ENCODE results near the gene CSAG2.
"Not testable (repeated sequence)": the region's sequence is repeated elsewhere in the genome, so short reads cannot be mapped to it uniquely, and the experiment has no call there.

The CSAG2 gene

GRCh38 chrX:152713815-152714787 is 5.0 kb upstream of the CSAG2 start, which contains the start of gene MAGEA2B:
MAGEA2B (plus strand) TSS chrX:152714628; CDS start chrX:152717107, 2,479 bp downstream.
- H3K9ac ChIP-seq (ENCODE audit: low read length); H3K27ac ChIP-seq (ENCODE audit: low read length); H3K4me1 ChIP-seq (ENCODE audit: control insufficient read depth, low read depth, low read length); H3K36me3 ChIP-seq (ENCODE audit: control insufficient read depth, low read depth, low read length); H3K9me3 ChIP-seq (ENCODE audit: control insufficient read depth, low read depth, low read length); H3K27me3 ChIP-seq (ENCODE audit: control insufficient read depth, insufficient read depth, low read length); H3K4me3 ChIP-seq (ENCODE audit: low read length): not testable (repeated sequence)

- H3K27ac ChIP-seq (ENCODE audit: low read length); H3K36me3 ChIP-seq (ENCODE audit: control insufficient read depth, low read depth, low read length); H3K27me3 ChIP-seq (ENCODE audit: control insufficient read depth, insufficient read depth, low read length); H3K9me3 ChIP-seq (ENCODE audit: control insufficient read depth, low read depth, low read length); H3K4me1 ChIP-seq (ENCODE audit: control insufficient read depth, low read depth, low read length); H3K4me3 ChIP-seq (ENCODE audit: low read length); H3K9ac ChIP-seq (ENCODE audit: low read length): not testable (repeated sequence)
Observed at GRCh38 chrX:152713195-152713594, 4.1 kb upstream of the CSAG2 start.

GRCh38 chrX:152706500-152706899 is 2.6 kb downstream of the CSAG2 start:
- H3K4me1 ChIP-seq (ENCODE audit: control insufficient read depth, low read depth, low read length); H3K9ac ChIP-seq (ENCODE audit: low read length); H3K4me3 ChIP-seq (ENCODE audit: low read length); H3K27me3 ChIP-seq (ENCODE audit: control insufficient read depth, insufficient read depth, low read length); H3K27ac ChIP-seq (ENCODE audit: low read length); H3K9me3 ChIP-seq (ENCODE audit: control insufficient read depth, low read depth, low read length); H3K36me3 ChIP-seq (ENCODE audit: control insufficient read depth, low read depth, low read length): not testable (repeated sequence)

GRCh38 chrX:152700390-152700789 is 8.7 kb downstream of the CSAG2 start:
- not testable (repeated sequence) for H3K36me3 ChIP-seq (ENCODE audit: control insufficient read depth, low read depth, low read length); H3K4me3 ChIP-seq (ENCODE audit: low read length); H3K27me3 ChIP-seq (ENCODE audit: control insufficient read depth, insufficient read depth, low read length); H3K9ac ChIP-seq (ENCODE audit: low read length); H3K9me3 ChIP-seq (ENCODE audit: control insufficient read depth, low read depth, low read length); H3K27ac ChIP-seq (ENCODE audit: low read length); H3K4me1 ChIP-seq (ENCODE audit: control insufficient read depth, low read depth, low read length)

- H3K4me1 ChIP-seq (ENCODE audit: control insufficient read depth, low read depth, low read length); H3K9ac ChIP-seq (ENCODE audit: low read length); H3K9me3 ChIP-seq (ENCODE audit: control insufficient read depth, low read depth, low read length); H3K27me3 ChIP-seq (ENCODE audit: control insufficient read depth, insufficient read depth, low read length); H3K36me3 ChIP-seq (ENCODE audit: control insufficient read depth, low read depth, low read length); H3K4me3 ChIP-seq (ENCODE audit: low read length); H3K27ac ChIP-seq (ENCODE audit: low read length): not testable (repeated sequence)
Observed at GRCh38 chrX:152697952-152698931, 10.8 kb downstream of the CSAG2 start, which contains the start of gene MAGEA3. MAGEA3 (plus strand) TSS chrX:152698794; CDS start chrX:152700833, 2,039 bp downstream.

GRCh38 chrX:152681012-152681411 is 28.1 kb downstream of the CSAG2 start:
- H3K4me3 ChIP-seq (ENCODE audit: low read length); H3K4me1 ChIP-seq (ENCODE audit: control insufficient read depth, low read depth, low read length); H3K27me3 ChIP-seq (ENCODE audit: control insufficient read depth, insufficient read depth, low read length); H3K9me3 ChIP-seq (ENCODE audit: control insufficient read depth, low read depth, low read length); H3K27ac ChIP-seq (ENCODE audit: low read length); H3K9ac ChIP-seq (ENCODE audit: low read length); H3K36me3 ChIP-seq (ENCODE audit: control insufficient read depth, low read depth, low read length): not testable (repeated sequence)

- not testable (repeated sequence) for H3K27me3 ChIP-seq (ENCODE audit: control insufficient read depth, insufficient read depth, low read length); H3K4me3 ChIP-seq (ENCODE audit: low read length); H3K4me1 ChIP-seq (ENCODE audit: control insufficient read depth, low read depth, low read length)
Observed at GRCh38 chrX:152674652-152675051, 34.4 kb downstream of the CSAG2 start.

DNA sequence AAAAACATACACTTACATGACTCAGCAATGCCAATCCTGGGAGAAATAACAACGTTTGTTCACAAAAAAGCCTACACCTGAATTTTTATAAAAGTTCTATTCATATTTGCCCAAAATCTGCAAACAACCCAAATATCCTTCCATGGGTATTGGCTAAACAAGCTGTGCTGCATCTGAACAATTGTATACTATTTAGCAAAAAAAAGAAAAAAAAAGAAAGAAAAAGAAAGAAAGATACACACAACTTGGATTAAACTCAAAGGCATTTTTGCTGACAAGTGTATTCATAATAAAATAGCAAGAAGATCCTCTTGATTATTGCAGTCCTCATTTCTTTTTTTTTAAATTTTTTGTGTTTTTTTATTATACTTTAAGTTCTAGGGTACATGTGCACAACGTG is 34.9 kb downstream of the CSAG2 start:
- H3K36me3 ChIP-seq (ENCODE audit: control insufficient read depth, low read depth, low read length): no peaks in the 10 kb centered on the region
- H3K9ac ChIP-seq (ENCODE audit: low read length): no peak overlapping the region
- H3K27ac ChIP-seq (ENCODE audit: low read length): no peak overlapping the region
- H3K9me3 ChIP-seq (ENCODE audit: control insufficient read depth, low read depth, low read length): no peaks in the 10 kb centered on the region
- no peaks in the 10 kb centered on the region for H3K27me3 ChIP-seq (ENCODE audit: control insufficient read depth, insufficient read depth, low read length)
- no peak overlapping the region for H3K4me3 ChIP-seq (ENCODE audit: low read length)
- no peaks in the 10 kb centered on the region for H3K4me1 ChIP-seq (ENCODE audit: control insufficient read depth, low read depth, low read length)

More at GRCh38 chrX:152674652-152675051, 34.4 kb downstream of the CSAG2 start:
- not testable (repeated sequence) for H3K9me3 ChIP-seq (ENCODE audit: control insufficient read depth, low read depth, low read length); H3K9ac ChIP-seq (ENCODE audit: low read length); H3K36me3 ChIP-seq (ENCODE audit: control insufficient read depth, low read depth, low read length); H3K27ac ChIP-seq (ENCODE audit: low read length)

DNA sequence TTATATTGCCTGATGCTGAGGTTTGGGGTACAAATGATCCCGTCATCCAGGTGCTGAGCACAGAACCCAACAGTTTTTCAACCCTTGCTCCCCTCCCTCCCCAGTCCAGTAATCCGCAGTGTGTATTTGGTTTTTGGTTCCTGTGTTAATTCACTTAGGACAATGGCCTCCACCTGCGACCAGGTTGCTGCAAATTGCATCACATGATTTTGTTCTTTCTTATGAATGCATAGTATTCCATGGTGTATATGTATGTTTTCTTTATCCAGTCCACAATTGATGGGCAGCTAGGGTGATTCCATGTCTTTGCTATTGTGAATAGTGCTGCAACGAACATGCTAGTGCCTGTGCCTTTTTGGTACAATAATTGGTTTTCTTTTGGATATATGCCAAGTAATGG is 46.0 kb downstream of the CSAG2 start:
- H3K9me3 ChIP-seq (ENCODE audit: control insufficient read depth, low read depth, low read length): peaks cover 31% of the 10 kb centered on the region
- no peaks in the 10 kb centered on the region for H3K4me1 ChIP-seq (ENCODE audit: control insufficient read depth, low read depth, low read length)
- no peak overlapping the region for H3K27ac ChIP-seq (ENCODE audit: low read length)
- H3K9ac ChIP-seq (ENCODE audit: low read length): no peak overlapping the region
- H3K36me3 ChIP-seq (ENCODE audit: control insufficient read depth, low read depth, low read length): no peaks in the 10 kb centered on the region
- no peak overlapping the region for H3K4me3 ChIP-seq (ENCODE audit: low read length)
- no peaks in the 10 kb centered on the region for H3K27me3 ChIP-seq (ENCODE audit: control insufficient read depth, insufficient read depth, low read length)

GRCh38 chrX:152658302-152658701 is 50.8 kb downstream of the CSAG2 start:
- Histone ChIP-seq H3K36me3 (ENCODE audit: control insufficient read depth, low read depth, low read length) (no peaks in the 10 kb centered on the region), H3K9me3 (ENCODE audit: control insufficient read depth, low read depth, low read length) (peaks cover 19% of the 10 kb centered on the region), H3K27ac (ENCODE audit: low read length) (no peak overlapping the region), H3K27me3 (ENCODE audit: control insufficient read depth, insufficient read depth, low read length) (no peaks in the 10 kb centered on the region), H3K9ac (ENCODE audit: low read length) (no peak overlapping the region), H3K4me1 (ENCODE audit: control insufficient read depth, low read depth, low read length) (no peaks in the 10 kb centered on the region), H3K4me3 (ENCODE audit: low read length) (no peak overlapping the region)
